Measurements from ENCODE around the gene WFDC9.
A peak's percentile ranks its signal among the peaks of the same experiment; 100 is the strongest.

WFDC9 gene

DNA sequence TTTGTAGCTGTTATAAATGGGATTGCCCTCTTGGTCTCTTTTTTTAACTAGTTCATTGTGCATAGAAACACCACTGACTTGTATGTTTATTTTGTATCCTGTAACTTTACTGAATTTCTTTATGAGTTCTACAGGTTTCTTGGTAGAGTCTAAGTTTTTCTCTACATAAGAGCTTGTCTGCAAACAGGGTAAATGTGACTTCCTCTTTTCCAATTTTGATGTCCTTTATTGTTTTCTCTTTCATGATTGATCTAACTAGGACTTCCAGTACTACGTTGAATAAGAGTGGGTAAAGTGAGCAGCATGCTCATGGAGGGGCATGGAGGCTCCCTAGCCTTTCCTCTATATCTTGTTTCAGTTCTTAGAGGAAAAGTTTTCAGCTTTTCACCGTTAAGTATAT, 4.5 kb downstream of the WFDC9 start:
- H3K4me3 ChIP-seq (ENCODE audit: control insufficient read depth, low read depth, low read length), result no peak overlapping the region
- no peak for DNase-seq (ENCODE audit: low read depth)
- TF ChIP-seq, protein P1, sequence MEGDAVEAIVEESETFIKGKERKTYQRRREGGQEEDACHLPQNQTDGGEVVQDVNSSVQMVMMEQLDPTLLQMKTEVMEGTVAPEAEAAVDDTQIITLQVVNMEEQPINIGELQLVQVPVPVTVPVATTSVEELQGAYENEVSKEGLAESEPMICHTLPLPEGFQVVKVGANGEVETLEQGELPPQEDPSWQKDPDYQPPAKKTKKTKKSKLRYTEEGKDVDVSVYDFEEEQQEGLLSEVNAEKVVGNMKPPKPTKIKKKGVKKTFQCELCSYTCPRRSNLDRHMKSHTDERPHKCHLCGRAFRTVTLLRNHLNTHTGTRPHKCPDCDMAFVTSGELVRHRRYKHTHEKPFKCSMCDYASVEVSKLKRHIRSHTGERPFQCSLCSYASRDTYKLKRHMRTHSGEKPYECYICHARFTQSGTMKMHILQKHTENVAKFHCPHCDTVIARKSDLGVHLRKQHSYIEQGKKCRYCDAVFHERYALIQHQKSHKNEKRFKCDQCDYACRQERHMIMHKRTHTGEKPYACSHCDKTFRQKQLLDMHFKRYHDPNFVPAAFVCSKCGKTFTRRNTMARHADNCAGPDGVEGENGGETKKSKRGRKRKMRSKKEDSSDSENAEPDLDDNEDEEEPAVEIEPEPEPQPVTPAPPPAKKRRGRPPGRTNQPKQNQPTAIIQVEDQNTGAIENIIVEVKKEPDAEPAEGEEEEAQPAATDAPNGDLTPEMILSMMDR (conservative IDR thresholded peaks at IDR 0.05; ENCODE audit: control insufficient read depth, insufficient read depth, low read depth, low read length), result no peak

DNA sequence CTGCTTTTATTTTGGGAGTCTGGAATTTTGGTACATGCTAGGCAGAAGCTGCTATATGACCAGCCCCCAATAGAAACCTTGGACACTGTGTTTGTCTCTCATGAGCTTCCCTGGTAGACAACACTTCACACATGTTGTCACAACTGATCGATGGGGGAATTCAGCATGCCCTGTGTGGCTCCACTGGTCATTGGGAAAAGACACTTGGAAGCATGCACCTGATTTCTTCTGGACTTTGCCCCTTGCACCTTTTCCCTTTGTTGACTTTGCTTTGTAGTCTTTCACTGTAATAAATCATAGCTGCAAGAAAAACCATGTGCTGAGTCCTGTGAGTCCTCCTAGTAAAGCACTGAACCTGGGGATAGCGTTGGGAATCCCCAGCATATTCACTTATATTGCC, 9.5 kb downstream of the WFDC9 start:
- TF ChIP-seq, protein P1 (conservative IDR thresholded peaks at IDR 0.05; ENCODE audit: control insufficient read depth, insufficient read depth, low read depth, low read length), result no peak
- no peak for DNase-seq (ENCODE audit: low read depth)
- H3K4me3 ChIP-seq (ENCODE audit: control insufficient read depth, low read depth, low read length), result no peak overlapping the region

DNA sequence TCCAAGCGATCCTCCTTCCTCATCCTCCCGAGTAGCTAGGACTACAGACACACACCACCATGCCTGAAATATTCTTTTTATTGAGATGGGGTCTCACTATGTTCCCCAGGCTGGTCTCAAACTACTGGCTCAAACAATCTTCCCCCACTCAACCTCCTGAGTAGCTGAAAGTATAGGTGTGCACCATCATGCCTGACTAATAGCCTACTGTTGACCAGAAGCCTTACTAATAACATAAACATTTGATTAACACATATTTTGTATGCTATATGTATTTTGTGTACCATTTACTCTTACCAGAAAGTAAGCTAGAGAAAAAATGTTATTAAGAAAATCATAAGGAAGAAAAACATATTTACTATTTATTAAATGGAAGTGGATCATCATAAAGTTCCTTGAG, 13.5 kb downstream of the WFDC9 start:
- H3K4me3 ChIP-seq (ENCODE audit: control insufficient read depth, low read depth, low read length), result no peak overlapping the region
- DNase-seq (ENCODE audit: low read depth), result no peak
- TF ChIP-seq, protein P1 (conservative IDR thresholded peaks at IDR 0.05; ENCODE audit: control insufficient read depth, insufficient read depth, low read depth, low read length), result no peak

DNA sequence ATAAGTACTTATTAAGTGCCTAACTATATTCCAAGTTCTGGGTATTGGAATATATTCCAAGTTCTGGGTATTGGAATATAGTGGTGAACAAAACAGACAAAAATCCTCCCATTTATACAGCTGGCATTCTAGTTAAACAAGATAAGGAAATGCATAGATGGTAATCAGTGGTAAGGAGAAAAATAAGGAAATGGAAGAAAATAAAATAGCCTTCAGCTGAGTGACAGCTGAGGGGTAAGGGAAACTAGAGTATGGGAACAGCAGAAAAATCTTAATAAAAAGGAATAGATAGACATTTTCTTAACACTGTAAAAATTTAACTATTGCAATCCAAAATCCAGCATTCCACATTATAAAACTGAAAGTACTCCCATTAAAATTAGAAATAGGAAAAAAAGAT, 18.8 kb downstream of the WFDC9 start:
- no peak for DNase-seq (ENCODE audit: low read depth)
- TF ChIP-seq, protein P1 (conservative IDR thresholded peaks at IDR 0.05; ENCODE audit: control insufficient read depth, insufficient read depth, low read depth, low read length), result no peak
- H3K4me3 ChIP-seq (ENCODE audit: control insufficient read depth, low read depth, low read length), result no peak overlapping the region

DNA sequence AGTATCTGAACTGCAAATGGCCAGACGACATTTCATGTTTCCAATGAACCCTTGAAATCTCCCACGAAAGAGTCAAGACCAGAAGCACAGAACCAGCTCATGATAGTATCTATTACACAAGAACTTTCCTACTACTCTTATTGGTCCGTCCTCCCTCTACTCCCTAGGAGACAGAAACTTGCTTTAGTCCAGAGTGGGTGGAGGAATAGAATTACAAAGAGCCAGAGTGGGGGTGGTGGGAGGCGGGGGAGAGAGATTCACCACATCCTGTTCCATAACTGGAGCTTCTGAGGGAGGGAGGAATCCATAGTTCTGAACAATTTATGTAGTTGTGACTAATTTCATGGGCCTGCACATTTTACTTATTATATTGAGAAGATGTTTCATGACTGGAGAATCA, 20.0 kb downstream of the WFDC9 start:
- TF ChIP-seq, protein P1 (conservative IDR thresholded peaks at IDR 0.05; ENCODE audit: control insufficient read depth, insufficient read depth, low read depth, low read length), result no peak
- H3K4me3 ChIP-seq (ENCODE audit: control insufficient read depth, low read depth, low read length), result no peak overlapping the region
- peak; percentile 94 for DNase-seq (ENCODE audit: low read depth)

DNA sequence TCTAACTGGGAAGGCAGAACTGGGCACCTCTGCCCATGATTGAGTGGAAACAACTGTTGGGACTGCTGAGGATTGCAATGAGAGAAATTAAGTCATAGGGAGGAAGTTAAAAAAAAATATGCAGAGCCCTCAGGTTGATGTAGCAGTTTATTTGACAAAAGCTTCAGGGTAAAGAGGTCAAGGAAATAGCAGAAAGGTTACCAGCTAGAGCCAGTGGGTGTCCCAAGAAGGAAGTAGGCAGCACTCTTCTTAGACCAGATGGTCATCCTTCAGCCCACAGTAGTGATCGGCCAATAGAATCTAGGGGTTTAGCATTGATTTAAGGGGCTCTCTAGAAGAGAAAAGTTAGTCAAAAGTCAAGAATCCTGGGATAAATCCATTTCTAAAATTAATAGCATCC, 23.3 kb downstream of the WFDC9 start:
- no peak for DNase-seq (ENCODE audit: low read depth)
- H3K4me3 ChIP-seq (ENCODE audit: control insufficient read depth, low read depth, low read length), result no peak overlapping the region
- TF ChIP-seq, protein P1 (conservative IDR thresholded peaks at IDR 0.05; ENCODE audit: control insufficient read depth, insufficient read depth, low read depth, low read length), result no peak

DNA sequence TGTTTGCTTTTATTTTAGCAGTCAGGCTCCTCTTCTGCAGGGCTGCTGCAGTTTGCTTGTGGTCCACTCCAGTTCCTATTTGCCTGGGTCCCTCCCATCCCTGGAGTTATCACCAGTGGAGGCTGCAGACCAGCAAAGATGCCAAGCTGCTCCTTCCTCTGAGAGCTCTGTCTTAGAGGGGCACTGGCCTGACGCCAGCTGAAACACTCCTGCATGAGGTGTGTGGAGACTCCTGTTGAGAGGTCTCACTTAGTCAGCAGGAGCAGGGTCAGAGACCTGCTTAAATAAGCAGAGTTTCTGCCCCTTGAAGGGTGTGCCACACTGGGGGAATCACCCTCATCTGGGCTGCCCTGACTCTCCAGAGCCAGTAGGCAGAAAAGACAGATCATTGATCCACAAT, 35.8 kb downstream of the WFDC9 start:
- DNase-seq (ENCODE audit: low read depth), result no peak
- H3K4me3 ChIP-seq (ENCODE audit: control insufficient read depth, low read depth, low read length), result no peak overlapping the region
- TF ChIP-seq, protein P1 (conservative IDR thresholded peaks at IDR 0.05; ENCODE audit: control insufficient read depth, insufficient read depth, low read depth, low read length), result no peak

Measured in fibroblast of mammary gland (primary cell).